NCI-H2029 treated with DMSO at 0.1 percent for 48 hours (cell line): Measurements from ENCODE around the gene DIP2C.

ENCODE experiments used
- DNase-seq: peaks from one replicate; lab custom pipeline; 2025; lab: John Stamatoyannopoulos, UW

The DIP2C gene

DNA sequence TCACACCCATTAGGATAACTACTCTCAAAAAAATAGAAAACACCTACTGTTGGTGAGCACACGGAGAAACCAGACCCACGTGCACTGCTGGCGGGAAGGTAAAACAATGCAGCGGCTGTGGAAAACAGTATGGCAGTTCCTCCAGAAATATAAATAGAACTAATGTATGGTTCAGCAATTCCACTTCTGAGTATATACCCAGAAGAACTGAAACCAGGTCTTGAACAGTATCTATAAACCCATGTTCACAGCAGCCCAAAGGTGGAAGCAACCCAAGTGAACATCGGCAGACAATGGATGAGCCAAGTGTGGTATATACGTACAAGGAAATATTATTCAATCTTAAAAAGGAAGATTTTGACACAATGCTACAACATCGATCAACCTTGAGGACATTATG is 389.5 kb downstream of the DIP2C start:
- DNase-seq: no peak

GRCh38 chr10:299512-299911 is 390.0 kb downstream of the DIP2C start:
- DNase-seq: no peak

GRCh38 chr10:298033-298432 is 391.4 kb downstream of the DIP2C start:
- DNase-seq: no peak

DNA sequence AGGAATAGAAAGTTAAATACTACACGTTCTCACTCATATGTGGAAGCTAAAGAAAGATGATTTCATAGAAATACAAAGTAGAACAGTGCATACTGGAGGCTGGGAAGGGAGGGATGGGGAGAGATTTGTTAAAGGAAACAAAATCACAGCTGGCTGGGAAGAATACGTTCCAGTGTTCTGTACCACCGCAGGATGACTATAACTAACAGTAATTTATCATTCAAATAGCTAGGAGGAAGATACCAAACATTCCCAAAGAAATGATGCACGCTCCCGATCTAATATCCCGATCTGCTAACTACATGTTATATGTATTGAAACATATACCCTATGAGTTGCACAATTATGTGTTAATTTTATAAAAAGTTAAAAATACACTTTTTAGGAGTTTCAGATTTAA is 391.9 kb downstream of the DIP2C start:
- DNase-seq: no peak

- DNase-seq: no peak
These were observed 395.8 kb downstream of the DIP2C start for GRCh38 chr10:293636-294035.

GRCh38 chr10:290026-290725 is 399.3 kb downstream of the DIP2C start:
- DNase-seq: no peak

DNA sequence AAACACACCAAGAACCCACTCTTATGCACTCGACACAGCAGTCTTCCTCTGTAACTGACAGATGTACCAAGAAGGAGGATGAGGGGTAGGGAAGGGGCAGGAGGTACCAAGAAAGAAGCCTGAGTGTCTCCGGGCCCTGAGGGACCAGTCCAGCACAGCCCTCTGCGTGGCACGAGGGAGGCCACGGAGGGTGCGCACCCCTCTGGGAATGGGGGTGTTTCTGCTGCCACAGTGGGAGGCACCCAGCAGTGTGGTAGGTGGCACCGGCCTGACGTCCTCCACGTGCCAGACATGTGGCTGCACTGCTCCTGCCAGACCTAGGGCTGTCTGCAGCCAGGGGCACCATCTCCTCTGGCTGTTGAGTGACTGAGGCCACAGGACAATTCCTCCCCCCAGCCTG is 399.9 kb downstream of the DIP2C start:
- DNase-seq: no peak

DNA sequence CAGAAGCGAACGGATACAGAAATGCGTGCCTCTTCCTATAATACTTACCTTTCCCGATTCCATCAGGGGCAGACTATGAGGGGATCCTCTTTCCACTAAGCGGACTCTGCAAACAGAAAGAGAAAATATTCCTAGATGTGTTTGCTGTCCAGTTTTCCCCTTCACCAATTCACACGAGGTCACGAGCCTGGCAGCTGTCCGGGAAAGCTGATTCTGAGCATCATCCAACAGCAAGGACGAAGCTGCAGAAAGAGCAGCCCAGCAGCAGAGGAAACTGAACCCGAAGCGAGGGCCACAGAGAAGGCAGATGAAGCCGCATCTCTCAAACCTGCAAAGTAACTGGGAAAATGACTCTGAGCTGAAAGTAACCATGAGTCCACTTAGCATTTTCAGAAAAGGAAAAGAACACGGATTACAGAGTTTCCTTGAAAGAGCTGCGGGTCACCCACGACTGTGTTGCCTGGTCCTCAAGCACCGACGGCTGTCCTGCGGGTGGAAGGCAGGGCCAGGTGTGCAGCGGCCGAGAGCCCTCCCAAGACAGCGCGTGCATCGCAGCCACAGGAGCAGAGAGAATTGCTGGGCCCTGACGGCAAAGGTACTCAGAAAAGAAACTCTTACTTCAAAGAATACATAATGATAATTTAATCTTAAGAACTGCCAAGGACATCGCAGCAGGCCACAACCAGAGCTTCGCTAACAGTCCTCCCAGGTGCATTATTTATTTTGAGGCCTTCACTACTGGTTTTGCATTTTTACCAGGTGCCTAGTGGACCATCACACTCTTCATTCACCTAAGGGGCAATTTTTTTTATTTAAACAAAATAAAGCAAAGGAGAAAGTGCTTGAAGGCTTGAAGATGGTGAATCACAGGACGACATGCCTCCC is 400.9 kb downstream of the DIP2C start:
- no peak for DNase-seq

DNA sequence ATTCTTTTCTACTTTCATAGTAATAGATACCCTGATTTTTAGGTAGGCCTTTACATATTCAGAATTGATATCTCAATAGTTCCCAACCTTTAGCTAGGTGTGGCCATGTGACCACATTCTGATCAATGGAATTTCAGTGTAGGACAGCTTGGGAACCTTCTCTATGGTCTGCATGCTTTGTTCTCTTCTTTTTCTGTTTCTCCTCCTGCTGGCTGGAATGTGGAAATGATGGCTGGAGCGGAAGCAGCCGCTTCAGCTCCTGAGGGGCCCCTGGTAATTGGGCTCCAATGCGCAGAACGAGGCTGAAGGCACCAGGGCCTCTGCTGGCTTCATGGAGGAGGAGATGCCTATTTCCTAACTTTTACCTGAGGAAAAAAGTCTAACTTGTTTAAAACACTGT is 401.7 kb downstream of the DIP2C start:
- no peak for DNase-seq

GRCh38 chr10:287026-287709 is 402.3 kb downstream of the DIP2C start:
- DNase-seq: no peak

GRCh38 chr10:285216-285615 is 404.3 kb downstream of the DIP2C start:
- DNase-seq: no peak

GRCh38 chr10:283916-284356 is 405.5 kb downstream of the DIP2C start:
- no peak for DNase-seq

GRCh38 chr10:283140-283479 is 406.4 kb downstream of the DIP2C start:
- DNase-seq: no peak

- DNase-seq: no peak
These were observed 407.0 kb downstream of the DIP2C start for GRCh38 chr10:282294-283139.

GRCh38 chr10:279655-280054 is 409.8 kb downstream of the DIP2C start:
- DNase-seq: no peak

GRCh38 chr10:279232-279631 is 410.2 kb downstream of the DIP2C start:
- no peak for DNase-seq

- DNase-seq: no peak
These were observed 410.8 kb downstream of the DIP2C start for GRCh38 chr10:278707-279106.

GRCh38 chr10:277963-278362 is 411.5 kb downstream of the DIP2C start:
- no peak for DNase-seq

DNA sequence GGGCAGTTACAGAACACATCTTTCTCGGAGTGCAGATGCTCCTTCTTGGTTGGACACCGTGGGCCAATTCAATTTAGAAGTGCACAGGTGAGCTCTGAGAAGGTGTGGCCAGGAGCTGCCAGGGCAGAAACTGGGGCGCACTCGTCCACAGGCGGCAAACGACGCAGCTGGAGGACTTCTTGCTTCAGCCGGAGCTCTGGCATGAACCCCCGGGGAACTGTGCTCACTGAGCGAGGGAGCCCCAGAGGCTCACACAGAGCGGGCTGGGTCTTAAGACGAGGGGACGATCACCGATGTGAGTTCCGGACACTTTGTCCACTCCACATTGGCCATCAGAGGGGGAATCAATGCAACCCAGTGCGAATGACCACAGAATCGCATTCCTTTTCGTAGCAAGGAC is 413.8 kb downstream of the DIP2C start:
- no peak for DNase-seq

- DNase-seq: no peak
These were observed 414.6 kb downstream of the DIP2C start for GRCh38 chr10:274866-275265.

DNA sequence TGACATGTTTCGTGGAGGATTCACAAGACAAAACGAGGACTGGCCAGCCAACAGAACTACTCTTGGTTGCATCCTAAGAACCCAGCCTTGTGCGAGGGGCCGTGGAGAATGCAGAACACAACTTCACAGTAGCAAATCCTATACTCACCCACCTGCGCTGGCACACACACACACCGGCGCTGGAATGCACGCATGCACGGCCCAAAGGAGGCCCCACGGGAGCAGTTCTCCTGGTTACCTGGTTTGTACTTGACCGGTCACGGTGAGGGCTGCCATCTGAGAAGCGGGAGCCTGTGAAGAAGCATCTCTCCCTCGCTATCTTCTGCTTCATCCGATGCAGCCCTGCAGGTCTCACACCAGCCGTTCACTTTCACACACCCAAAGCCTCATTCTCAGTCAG is 416.4 kb downstream of the DIP2C start:
- DNase-seq: no peak

- no peak for DNase-seq
These were observed 417.7 kb downstream of the DIP2C start for GRCh38 chr10:271722-272121.
